ENCODE data around the gene ARL14EPL.
"Not testable (repeated sequence)": the region's sequence is repeated elsewhere in the genome, so short reads cannot be mapped to it uniquely, and the experiment has no call there.

ARL14EPL gene

DNA sequence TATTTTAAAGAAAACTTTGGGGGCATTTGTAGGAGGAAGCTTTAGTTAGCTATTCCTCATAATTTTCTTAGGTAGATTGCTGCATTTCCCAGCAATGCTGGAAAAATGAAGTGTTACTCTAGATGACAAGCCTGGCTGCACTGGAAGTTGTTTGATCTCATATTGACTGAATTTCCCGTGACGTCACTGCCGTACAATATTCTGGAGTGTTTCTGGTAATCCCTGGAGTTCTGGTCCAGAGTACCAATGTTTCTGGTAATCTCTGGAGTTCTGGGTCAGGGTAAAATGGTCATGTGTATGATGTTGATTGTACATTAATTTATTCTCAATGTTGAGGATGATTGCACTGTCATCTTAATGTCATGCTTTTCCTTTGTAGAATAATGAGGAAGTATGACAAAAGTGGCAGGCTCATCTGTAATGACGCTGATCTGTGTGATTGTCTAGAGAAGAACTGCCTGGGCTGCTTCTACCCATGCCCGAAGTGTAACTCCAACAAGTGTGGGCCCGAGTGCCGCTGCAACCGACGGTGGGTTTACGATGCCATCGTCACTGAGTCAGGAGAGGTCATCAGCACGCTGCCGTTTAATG lies 26.2 kb downstream of the ARL14EPL start:
- no peak for DNase-seq

DNA sequence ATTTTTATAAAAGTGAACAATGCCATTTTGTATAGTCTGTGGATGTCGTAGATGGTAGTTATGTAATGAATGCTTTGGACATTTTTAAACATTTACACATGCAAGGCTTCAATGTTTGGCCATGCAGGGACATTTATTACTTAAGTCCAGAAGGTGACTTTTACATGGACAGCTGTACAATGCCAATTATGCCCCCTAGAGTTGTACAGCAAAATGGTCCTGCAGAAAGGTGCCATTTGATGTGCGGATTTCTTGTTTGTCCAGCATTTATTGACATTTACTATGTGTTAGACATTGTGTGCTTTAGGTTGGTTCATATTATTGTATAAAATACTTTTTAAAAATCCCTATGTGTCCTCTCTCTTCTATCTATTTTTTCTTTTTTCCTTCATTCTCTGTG lies 30.1 kb downstream of the ARL14EPL start:
- no peak for DNase-seq

DNA sequence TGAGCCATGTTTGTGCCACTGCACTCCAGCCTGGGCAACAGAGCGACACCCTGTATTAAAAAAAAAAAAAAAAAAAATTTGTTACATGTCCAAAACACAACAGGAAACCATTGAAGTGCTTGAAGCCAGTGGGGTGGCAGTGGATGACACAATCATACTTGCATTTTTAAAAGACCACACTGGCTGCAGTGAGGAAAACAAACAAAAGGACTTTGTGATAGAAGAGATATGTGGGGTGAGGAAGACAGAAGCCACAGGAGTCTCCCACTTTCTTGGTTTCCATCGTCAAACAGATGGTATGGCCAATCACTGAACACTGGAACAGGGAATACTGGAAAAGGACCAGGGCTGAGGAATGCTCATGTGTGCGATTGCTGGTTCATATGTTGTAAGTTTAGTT lies 31.7 kb downstream of the ARL14EPL start:
- no peak for DNase-seq

DNA sequence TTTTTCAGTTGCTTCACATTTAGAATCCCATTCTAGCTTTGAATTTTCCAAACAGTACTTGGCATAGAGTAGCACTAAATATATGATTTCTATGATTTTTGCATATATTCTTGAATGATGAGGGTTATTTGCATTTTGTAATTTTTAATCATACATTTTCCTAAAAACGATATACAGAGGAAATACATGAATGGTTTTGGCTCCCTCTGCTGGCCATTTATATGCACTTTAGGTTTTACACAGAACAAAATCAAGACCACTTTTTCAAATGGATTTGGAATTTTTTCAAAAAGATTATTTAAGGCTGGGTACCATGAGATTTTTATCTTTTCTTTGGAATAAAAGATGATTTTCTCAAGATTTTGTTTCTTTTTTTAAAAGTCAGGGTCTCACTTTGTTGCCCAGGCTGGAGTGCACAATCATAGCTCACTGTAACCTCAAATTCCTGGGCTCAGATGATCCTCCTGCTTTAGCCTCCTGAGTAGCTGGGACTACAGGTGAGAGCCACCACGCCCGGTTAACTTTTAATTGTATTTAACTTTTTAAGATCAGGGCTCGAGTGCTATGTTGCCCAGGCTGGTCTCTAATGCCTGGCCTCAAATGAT lies 35.9 kb downstream of the ARL14EPL start:
- peak; percentile 11 for DNase-seq

DNA sequence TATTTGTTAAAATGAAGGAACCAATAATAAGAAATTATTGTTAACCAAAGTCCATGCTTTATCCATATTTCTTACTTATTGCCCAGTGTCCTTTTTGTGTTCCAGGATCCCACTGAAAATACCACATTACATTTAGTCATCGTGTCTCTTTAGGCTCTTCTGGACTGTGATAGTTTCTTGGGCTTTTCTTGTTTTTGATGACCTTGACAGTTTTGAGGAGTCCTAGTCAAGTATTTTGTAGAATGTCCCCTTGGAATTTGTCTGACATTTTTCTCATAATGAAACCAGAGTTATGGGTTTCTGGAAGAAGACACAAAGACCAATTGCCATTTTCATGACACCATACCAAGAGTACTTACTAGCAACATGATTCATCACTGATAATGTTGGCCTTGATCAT lies 38.9 kb downstream of the ARL14EPL start:
- DNase-seq = no peak

DNA sequence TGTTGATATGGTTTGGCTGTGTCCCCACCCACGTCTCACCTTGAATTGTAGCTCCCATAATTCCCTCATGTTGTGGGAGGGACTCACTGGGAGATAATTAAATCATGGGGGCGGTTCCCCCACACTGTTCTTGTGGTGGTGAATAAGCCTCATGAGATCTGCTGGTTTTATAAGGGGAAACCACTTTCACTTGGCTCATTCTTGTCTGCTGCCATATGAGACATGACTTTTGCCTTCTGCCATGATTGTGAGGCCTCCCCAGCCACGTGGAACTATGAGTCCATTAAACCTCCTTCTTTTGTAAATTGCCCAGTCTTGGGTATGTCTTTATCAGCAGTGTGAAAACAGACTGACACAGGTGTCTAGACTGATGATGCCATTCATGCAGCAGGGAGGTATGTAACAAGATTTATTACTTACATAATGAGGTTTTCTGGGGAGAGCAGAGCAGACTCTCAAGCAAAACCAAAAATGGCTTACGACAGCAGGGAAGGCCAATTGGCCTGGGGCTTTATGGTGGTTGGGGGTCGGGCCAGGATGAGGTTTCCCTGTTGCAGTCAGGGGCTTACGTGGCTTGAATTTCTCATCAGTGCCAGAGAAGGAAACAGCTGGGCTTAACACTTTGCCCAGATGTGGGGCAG lies 43.0 kb downstream of the ARL14EPL start:
- DNase-seq = no peak

DNA sequence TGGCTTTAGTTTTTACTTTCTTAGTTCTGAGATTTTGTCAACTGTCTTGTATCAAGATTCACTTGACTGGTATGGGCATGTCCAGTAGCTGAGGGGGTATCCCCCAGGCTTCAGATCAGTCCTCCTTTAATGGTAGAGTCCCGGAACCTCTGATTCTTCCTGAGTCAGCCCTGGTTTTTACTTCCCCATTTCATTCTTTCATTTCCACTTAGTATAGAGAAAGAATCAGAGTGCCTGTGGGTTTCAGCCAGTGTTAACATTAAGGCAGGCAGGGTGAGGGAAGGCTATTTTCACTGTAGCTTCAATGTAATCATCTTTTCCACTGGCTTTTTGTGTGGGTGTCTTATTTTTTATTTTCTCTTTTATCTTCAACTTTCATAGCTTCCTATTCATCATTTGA lies 44.2 kb downstream of the ARL14EPL start:
- DNase-seq = no peak

DNA sequence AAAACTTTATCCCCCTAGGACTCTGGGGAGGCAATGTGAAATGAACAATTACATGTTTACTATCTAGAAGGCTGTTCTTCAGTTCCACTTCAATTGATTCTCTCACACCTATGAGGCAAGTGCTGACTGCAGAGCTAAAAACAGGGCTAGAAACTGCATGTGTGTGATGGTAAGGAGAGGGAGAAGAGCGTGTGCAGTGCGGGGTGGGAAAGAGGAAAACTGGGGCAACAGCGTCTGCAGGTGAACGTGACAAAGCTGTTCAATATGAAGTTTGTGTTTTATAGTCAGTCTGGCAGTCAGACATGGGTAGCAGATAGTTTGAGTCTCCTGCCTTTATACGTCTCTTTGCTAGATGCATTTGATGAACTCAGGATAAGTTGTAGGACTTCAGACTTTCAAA lies 45.9 kb downstream of the ARL14EPL start:
- DNase-seq = no peak

DNA sequence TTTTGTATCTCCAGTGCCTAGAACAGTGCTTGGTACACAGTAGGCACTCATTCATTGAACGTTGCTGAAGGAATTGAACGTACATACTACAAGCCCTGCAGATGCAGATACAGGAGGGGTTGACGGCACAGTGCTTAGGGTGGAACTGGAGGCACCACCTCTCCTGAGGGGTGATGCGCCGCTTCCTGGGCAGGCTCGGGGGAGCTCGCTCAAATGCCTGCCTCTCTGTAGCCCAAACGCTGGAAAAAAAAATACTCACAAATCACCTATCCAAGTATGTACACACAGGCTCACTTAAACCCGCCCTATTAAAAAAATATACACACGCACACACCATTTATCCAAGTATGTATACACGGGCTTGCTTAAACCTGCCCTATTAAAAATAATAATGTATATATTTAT lies 52.0 kb downstream of the ARL14EPL start:
- DNase-seq = no peak

DNA sequence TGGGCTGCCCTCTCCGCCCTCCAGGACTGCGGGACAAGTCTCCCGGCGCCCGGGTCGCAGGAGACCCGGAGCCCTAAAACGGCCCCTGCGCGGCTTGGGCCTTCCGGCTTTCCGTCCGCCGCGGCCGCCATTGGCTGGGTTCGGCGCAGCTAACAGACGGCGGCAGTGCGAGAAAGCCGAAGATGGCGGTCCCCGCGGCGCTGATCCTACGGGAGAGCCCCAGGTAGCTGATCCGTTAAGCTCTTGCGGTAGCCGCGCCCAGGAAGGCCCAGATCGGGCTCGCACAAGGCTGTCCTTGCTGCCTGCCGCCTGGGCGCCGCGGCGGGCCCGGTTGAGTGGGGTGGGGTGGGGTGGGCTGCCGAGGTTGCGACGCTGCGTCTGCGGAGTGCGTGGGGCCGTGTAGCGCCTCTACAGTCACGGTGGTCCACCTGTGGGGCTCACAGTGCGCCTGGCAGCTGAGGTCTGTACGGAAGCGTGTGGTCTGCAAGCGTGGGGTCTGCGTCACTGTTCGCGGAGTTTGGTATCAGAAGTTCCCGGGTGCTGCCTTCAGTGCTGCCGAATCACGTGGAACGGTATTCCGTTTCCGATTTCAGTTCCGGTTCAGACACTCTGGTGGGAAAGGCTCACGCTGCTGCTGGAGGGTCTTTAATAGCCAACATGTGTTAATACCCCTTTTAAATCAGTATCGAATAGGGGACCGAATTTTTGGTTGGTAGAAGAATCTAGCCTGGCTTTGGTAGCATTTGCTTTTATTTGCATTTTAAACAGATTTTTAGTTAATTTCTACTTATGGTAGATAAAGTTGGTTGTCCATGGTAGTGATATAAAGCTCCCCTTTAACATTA lies 52.8 kb downstream of the ARL14EPL start, which contains the start of gene COMMD10:
COMMD10 (plus strand) TSS at position 155 of the 845 bp plus-strand sequence.
- DNase-seq = peak; percentile 64

DNA sequence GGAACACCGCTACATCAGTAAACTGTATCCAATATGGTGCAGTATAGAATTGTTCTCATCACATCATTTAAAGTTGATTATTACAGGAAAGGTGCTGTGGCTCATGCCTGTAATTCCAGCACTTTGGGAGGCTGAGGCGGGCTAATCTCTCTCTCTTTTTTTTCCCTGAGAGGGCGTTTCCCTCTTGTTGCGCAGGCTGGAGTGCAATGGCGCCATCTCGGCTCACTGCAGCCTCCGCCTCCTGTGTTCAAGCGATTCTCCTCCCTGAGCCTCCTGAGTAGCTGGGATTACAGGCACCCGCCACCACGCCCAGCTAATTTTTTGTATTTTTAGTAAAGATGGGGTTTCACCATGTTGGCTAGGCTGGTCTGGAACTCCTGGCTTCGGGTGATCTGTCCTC lies 54.0 kb downstream of the ARL14EPL start:
- not testable (repeated sequence) for DNase-seq

DNA sequence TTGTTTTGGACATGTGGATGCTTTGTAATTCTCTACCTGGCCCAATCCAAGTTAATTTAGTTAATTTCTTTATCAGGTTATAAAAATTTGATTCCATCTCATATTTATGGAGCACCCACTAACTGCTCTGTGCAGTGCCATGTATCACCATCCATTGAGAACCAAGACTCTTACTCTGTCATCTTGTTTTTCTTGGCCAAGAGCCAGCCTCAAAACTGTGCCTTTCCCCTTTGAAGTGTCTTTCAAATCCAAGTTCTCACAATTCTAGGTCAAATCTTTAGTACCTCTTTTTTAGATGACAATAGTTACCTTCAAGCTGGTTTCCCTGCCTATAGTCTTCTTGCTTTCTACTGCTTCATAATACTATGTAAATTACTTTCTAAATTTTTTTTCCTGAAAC lies 55.8 kb downstream of the ARL14EPL start:
- no peak for DNase-seq

DNA sequence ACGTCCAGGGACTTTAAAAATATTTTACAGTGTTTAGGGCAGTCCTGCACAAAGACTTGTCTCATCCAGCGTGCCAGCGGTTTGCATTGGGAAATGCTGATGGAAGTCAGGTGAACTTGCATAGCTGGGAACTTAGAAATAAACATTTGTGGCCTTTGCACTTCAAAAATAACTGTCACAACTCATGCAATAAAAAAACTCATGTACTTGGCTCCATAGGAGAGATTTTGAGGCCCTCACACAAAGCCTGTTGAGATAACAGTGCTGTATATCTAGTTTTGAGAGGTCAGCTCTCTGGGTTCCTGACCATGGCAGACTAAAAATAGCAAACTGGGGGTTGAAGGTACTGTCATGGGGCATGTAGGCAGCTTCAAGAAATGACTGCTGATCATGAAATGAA lies 58.0 kb downstream of the ARL14EPL start:
- DNase-seq = no peak

DNA sequence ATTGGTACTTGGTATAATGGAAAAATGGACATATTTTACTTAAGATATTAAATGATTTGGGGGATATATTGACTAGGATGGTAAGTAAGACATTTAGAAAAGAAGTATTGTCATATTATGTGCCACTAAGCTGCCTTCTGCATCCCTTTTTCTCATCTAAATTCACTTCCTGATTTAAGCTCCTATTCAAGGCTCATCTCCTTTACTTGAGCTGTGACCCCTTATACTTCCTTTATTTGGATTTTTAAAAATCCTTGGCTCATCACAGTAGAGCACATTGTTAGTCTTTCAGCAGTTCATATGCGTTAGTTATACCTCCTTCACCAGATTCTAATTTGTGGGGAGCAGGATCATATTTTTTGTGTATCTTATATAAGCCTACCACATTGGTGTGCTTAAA lies 59.1 kb downstream of the ARL14EPL start:
- no peak for DNase-seq

DNA sequence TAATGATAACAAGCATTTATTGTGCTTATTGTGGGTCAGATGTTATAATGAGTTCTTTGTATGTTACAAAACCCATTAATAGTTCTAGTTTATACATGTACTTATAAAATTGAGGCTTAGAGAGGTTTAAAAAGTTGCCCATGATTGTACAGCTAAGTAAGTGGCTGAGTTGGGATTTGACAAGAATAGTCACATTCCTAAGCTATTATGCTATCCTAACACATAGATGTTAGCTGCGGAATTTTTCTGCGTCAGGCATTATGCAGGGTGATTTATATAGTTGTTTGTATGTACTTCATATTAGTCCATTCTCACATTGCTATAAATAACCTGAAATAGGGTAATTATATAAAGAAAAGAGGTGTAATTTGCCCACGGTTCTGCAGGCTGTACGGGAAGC lies 65.0 kb downstream of the ARL14EPL start:
- DNase-seq = no peak

DNA sequence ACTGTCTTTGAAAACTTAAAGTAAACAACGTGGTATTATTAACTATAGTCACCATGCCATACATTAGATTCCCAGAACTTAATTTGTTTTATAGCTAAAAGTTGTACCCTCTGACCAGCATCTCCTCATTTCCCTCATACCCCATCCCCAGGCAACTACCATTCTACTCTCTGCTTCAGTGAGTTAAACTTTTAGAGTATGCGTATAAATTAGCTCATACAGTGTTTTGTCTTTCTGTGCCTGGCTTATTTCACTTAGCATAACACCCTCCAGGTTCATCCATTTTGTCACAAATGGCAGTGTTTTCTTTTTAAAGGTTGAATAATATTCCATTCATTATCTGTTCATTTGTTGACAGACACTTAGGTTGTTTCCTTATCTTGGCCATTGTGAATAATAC lies 66.7 kb downstream of the ARL14EPL start:
- DNase-seq = no peak

DNA sequence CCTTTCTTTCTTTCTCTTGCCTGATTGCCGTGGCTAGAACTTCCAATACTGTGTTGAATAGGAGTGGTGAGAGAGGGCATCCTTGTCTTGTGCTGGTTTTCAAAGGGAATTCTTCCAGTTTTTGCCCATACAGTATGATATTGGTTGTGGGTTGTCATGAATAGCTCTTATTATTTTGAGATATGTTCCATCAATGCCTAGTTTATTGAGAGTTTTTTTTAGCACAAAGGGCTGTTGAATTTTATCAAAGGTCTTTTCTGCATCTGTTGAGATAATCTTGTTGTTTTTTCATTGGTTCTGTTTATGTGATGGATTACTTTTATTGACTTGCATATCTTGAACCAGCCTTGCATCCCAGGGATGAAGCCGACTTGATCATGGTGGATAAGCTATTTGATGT lies 72.7 kb downstream of the ARL14EPL start:
- DNase-seq = not testable (repeated sequence)

All from NCI-H345 (cell line).